H9 (cell line): ENCODE results near the gene BCL2L2. TPM values are rescaled to one million over a fixed set of nuclear protein-coding genes. Genes with fewer than 3 reads are reported as not detected.

Source experiments
- DNase-seq: peaks from one replicate; pipeline ENCODE4 v3.0.0-alpha.2; 2017
- H2AFZ ChIP-seq: one replicate; pipeline ENCODE4 v1.6.1; 2013; ENCODE audit warnings: mild to moderate bottlenecking, low read length, control low read depth, moderate library complexity
- H2AK5ac ChIP-seq: 2 replicates; pipeline ENCODE4 v1.6.1; 2013; ENCODE audit warnings: low read length, control low read depth, mixed read lengths; ENCODE audit not compliant: insufficient read length
- H2BK120ac ChIP-seq: one replicate; pipeline ENCODE4 v1.6.1; 2013; ENCODE audit warnings: low read depth, mild to moderate bottlenecking, low read length, control low read depth, inconsistent platforms; ENCODE audit not compliant: poor library complexity, severe bottlenecking
- H2BK12ac ChIP-seq: 2 replicates; pipeline ENCODE4 v1.6.1; 2013; ENCODE audit warnings: low read length, control low read depth, mixed read lengths, low read depth; ENCODE audit not compliant: insufficient read length
- H2BK15ac ChIP-seq: 2 replicates; pipeline ENCODE4 v1.6.1; 2013; ENCODE audit warnings: low read depth, low read length, control low read depth
- H2BK20ac ChIP-seq: one replicate; pipeline ENCODE4 v1.6.1; 2013; ENCODE audit warnings: low read depth, mild to moderate bottlenecking, low read length, control low read depth, inconsistent platforms; ENCODE audit not compliant: poor library complexity, severe bottlenecking
- H2BK5ac ChIP-seq: 2 replicates; pipeline ENCODE4 v1.6.1; 2013; ENCODE audit warnings: low read length, control low read depth, mixed read lengths; ENCODE audit not compliant: insufficient read length
- H3K14ac ChIP-seq: 2 replicates; pipeline ENCODE4 v1.6.1; 2013; ENCODE audit warnings: low read length, control low read depth; ENCODE audit not compliant: insufficient read depth
- H3K18ac ChIP-seq: 2 replicates; pipeline ENCODE4 v1.6.1; 2013; ENCODE audit warnings: low read depth, mild to moderate bottlenecking, mixed read lengths, low read length, control low read depth; ENCODE audit not compliant: insufficient read length
- H3K23ac ChIP-seq: 2 replicates; pipeline ENCODE4 v1.6.1; 2013; ENCODE audit warnings: low read length, control low read depth, mixed read lengths, low read depth; ENCODE audit not compliant: insufficient read length
- H3K23me2 ChIP-seq: 2 replicates; pipeline ENCODE4 v1.6.1; 2013; ENCODE audit warnings: low read depth, mild to moderate bottlenecking, mixed read lengths, low read length, control low read depth; ENCODE audit not compliant: insufficient read length, poor library complexity, severe bottlenecking
- H3K27ac ChIP-seq: 2 replicates; pipeline ENCODE4 v1.5.1; 2013; ENCODE audit warnings: low read length, control low read depth, mixed read lengths, low read depth; ENCODE audit not compliant: insufficient read length
- H3K27me3 ChIP-seq: 2 replicates; pipeline ENCODE4 v1.6.1; 2013; ENCODE audit warnings: low read length, control low read depth, inconsistent platforms; ENCODE audit not compliant: insufficient read depth
- H3K4ac ChIP-seq: 2 replicates; pipeline ENCODE4 v1.6.1; 2013; ENCODE audit warnings: low read depth, mild to moderate bottlenecking, control low read depth, inconsistent platforms, low read length, moderate library complexity
- H3K4me1 ChIP-seq: 2 replicates; pipeline ENCODE4 v1.6.1; 2013; ENCODE audit warnings: low read length, control low read depth, inconsistent platforms; ENCODE audit not compliant: insufficient read depth
- H3K4me2 ChIP-seq: 2 replicates; pipeline ENCODE4 v1.6.1; 2013; ENCODE audit warnings: low read length, control low read depth, mixed read lengths; ENCODE audit not compliant: insufficient read length, insufficient read depth
- H3K56ac ChIP-seq: 2 replicates; pipeline ENCODE4 v1.6.1; 2013; ENCODE audit warnings: low read depth, mild to moderate bottlenecking, mixed read lengths, low read length, control low read depth; ENCODE audit not compliant: insufficient read length
- H3K79me1 ChIP-seq: 2 replicates; pipeline ENCODE4 v1.6.1; 2013; ENCODE audit warnings: low read depth, mild to moderate bottlenecking, moderate library complexity, low read length, control low read depth, inconsistent platforms; ENCODE audit not compliant: insufficient read depth, poor library complexity, severe bottlenecking
- H3K79me2 ChIP-seq: 2 replicates; pipeline ENCODE4 v1.6.1; 2013; ENCODE audit warnings: low read length, control low read depth, inconsistent platforms; ENCODE audit not compliant: insufficient read depth
- H3K9ac ChIP-seq: 2 replicates; pipeline ENCODE4 v1.6.1; 2013; ENCODE audit warnings: low read length, control low read depth, mixed read lengths; ENCODE audit not compliant: insufficient read length; ENCODE audit errors: extremely low read depth
- H3K9me3 ChIP-seq: one replicate; pipeline ENCODE4 v1.6.1; 2013; ENCODE audit warnings: low read depth, low read length, inconsistent platforms; ENCODE audit not compliant: control insufficient read depth
- H3T11ph ChIP-seq: one replicate; pipeline ENCODE4 v1.6.1; 2013; ENCODE audit warnings: mild to moderate bottlenecking, low read length, control low read depth, inconsistent platforms
- H4K20me1 ChIP-seq: one replicate; pipeline ENCODE4 v1.6.1; 2013; ENCODE audit not compliant: control insufficient read depth, insufficient read length, insufficient read depth
- H4K5ac ChIP-seq: 2 replicates; pipeline ENCODE4 v1.6.1; 2013; ENCODE audit warnings: low read depth, mild to moderate bottlenecking, mixed read lengths, low read length, control low read depth; ENCODE audit not compliant: insufficient read length
- H4K8ac ChIP-seq: replicated peaks from 2 replicates; pipeline ENCODE4 v1.6.1; 2013; ENCODE audit warnings: low read length, control low read depth, mixed read lengths, low read depth; ENCODE audit not compliant: insufficient read length
- H4K91ac ChIP-seq: 2 replicates; pipeline ENCODE4 v1.6.1; 2013; ENCODE audit warnings: low read depth, mild to moderate bottlenecking, moderate library complexity, mixed read lengths, low read length, control low read depth; ENCODE audit not compliant: insufficient read length
- H3K27ac Mint-ChIP-seq, 3 experiments: 2 replicates in 2 of 3; 3 replicates in 1 of 3; pipeline ENCODE4 v1.8.0; 2020 to 2021; ENCODE audit warnings: mixed read lengths in 3 of 3, mild to moderate bottlenecking in 1 of 3, moderate library complexity in 1 of 3
- H3K27me3 Mint-ChIP-seq: 2 replicates; pipeline ENCODE4 v1.8.0; 2021; ENCODE audit warnings: low read depth, mild to moderate bottlenecking, moderate library complexity, mixed read lengths
- H3K36me3 Mint-ChIP-seq, 3 experiments: 2 replicates in 2 of 3; 3 replicates in 1 of 3; pipeline ENCODE4 v1.8.0; 2020 to 2021; ENCODE audit warnings: low read depth in 3 of 3, mixed read lengths in 3 of 3; ENCODE audit not compliant: insufficient read depth in 1 of 3
- H3K4me1 Mint-ChIP-seq, 2 experiments: 2 replicates each; pipeline ENCODE4 v1.8.0; 2020; ENCODE audit warnings: mixed read lengths in 2 of 2
- H3K4me3 Mint-ChIP-seq, 2 experiments: 2 replicates in 1 of 2; 3 replicates in 1 of 2; pipeline ENCODE4 v1.8.0; 2020 to 2021; ENCODE audit warnings: mild to moderate bottlenecking in 2 of 2, mixed read lengths in 2 of 2, moderate library complexity in 1 of 2
- H3K9me3 Mint-ChIP-seq, 2 experiments: 2 replicates in 1 of 2; 3 replicates in 1 of 2; pipeline ENCODE4 v1.8.0; 2020; ENCODE audit warnings: mild to moderate bottlenecking in 2 of 2, mixed read lengths in 2 of 2, moderate library complexity in 1 of 2
- CTCF ChIP-seq: fragments of 200-600 bp; sonication (generic); conservative IDR thresholded peaks from 3 replicates; pipeline ENCODE4 v1.8.0; 2021; ENCODE audit warnings: antibody characterized with exemption, mild to moderate bottlenecking
- WGBS: extraction: QIAGEN DNeasy Blood & Tissue Kit; methylation state at CpG from one replicate; pipeline ENCODE4 v1.1.7; 2013; ENCODE audit warnings: missing lambda C conversion rate, low lambda C conversion rate, mixed read lengths; ENCODE audit not compliant: insufficient read length; ENCODE audit errors: extremely low coverage; 5-methylcytosine and 5-hydroxymethylcytosine counted together
- total RNA-seq: library from RNA; stranded (reverse); gene quantifications from 2 replicates; pipeline ENCODE4 v1.2.1, GENCODE V29; 2021

Gene BCL2L2
- total RNA-seq, 1 experiment from 2014 or later = 8.4 TPM

GRCh38 chr14:23353433-23353780 is 46.8 kb downstream of the BCL2L2 start:
- no peak overlapping the region for H3K9ac ChIP-seq
- H3K4me2 ChIP-seq = peak overlapping the region; percentile 24
- DNase-seq = no peak

More at GRCh38 chr14:23353433-23353780, 46.8 kb downstream of the BCL2L2 start:
- H4K5ac ChIP-seq = no peak overlapping the region
- Mint-ChIP-seq H3K27ac (no peak overlapping the region), H3K27me3 (peaks cover 39% of the 10 kb centered on the region), H3K36me3 (peaks cover 15 to 29% (median 28%) of the 10 kb centered on the region in 3 experiments), H3K4me1 (peaks cover 12 to 14% of the 10 kb centered on the region in 2 experiments), H3K4me3 (peak overlapping the region; percentile 71 to 77), H3K9me3 (no peaks in the 10 kb centered on the region; a peak in 2 of 5 replicates)
- H3K4ac ChIP-seq = no peak overlapping the region
- H3K56ac ChIP-seq = no peak overlapping the region
- H3K14ac ChIP-seq = no peak overlapping the region
- no peak overlapping the region for H2BK5ac ChIP-seq
- H4K20me1 ChIP-seq = no peaks in the 10 kb centered on the region
- no peak overlapping the region for H3K23ac ChIP-seq
- no peak overlapping the region for H2AFZ ChIP-seq
- H2BK20ac ChIP-seq = no peak overlapping the region
- H3K4me1 ChIP-seq = 0 out of 2 replicates have a peak, but pooled peaks cover 2% of the 10 kb centered on the region
- no peak overlapping the region for H2AK5ac ChIP-seq
- no peaks in the 10 kb centered on the region for H3K79me1 ChIP-seq
- H3K23me2 ChIP-seq = peaks cover 5% of the 10 kb centered on the region
- no CpG with 5 or more reads among the region's 5 CpGs for WGBS
- H2BK12ac ChIP-seq = no peak overlapping the region
- no peak overlapping the region for H3T11ph ChIP-seq
- H4K91ac ChIP-seq = no peak overlapping the region
- H2BK120ac ChIP-seq = no peak overlapping the region
- H3K79me2 ChIP-seq = no peaks in the 10 kb centered on the region
- no peak overlapping the region for H3K27ac ChIP-seq
- no peaks in the 10 kb centered on the region; the same call in 1 of the 2 replicates for H3K27me3 ChIP-seq
- no peaks in the 10 kb centered on the region for H3K9me3 ChIP-seq
- H2BK15ac ChIP-seq = no peak overlapping the region
- TF ChIP-seq CTCF = no peak
- no peak overlapping the region for H3K18ac ChIP-seq
- H4K8ac ChIP-seq = no peak overlapping the region
